ENCODE results near the gene ASTL. TPM values are rescaled to one million over a fixed set of nuclear protein-coding genes. Genes with fewer than 3 reads are reported as not detected.
A peak's percentile ranks its signal among the peaks of the same experiment; 100 is the strongest.

ASTL gene
- total and polyA plus RNA-seq, 2 experiments from 2014 or later: not detected

DNA sequence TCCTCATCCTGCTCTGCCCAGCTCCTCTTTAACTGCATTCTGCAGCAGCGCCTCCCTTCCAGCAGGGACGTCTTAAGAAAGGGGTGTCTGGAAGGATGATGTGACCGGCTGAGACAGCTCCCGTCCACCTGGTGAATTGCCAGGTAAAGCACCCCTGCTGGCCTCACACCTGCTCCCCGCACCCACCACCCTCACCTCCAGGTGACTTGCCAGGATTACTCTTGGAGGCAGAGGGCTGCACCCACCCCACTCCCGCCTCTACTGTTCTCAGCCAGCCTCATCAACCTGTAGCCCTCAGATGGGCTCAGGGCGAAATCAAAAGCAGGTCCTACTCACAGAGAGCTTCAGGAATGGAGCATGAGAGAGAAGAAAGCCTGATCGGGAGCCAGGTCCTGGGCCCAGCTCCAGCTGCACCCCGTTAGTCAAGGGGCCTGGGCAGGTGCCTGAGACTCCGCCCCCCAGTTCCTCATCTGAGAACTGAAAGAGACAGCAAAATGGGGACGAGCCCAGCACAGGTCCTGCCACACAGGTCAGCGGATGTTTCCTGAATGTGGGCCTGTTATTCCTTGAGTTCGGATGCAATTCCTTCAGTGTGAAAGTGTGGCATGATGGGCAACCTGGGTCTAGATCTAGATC is 27.6 kb downstream of the ASTL start:
- Histone ChIP-seq H2AFZ (no peak overlapping the region), H3K9me3 (ENCODE audit: low read depth) (no peaks in the 10 kb centered on the region), H3K36me3 (ENCODE audit: low read depth) (no peaks in the 10 kb centered on the region), H3K4me3 (no peak overlapping the region), H3F3A (ENCODE audit: insufficient read depth) (no peaks in the 10 kb centered on the region), H3K27ac (no peak overlapping the region), H3K9me2 (ENCODE audit: insufficient read depth) (no peaks in the 10 kb centered on the region), H3K79me2 (ENCODE audit: insufficient read depth) (no peaks in the 10 kb centered on the region), H3K9ac (no peak overlapping the region), H3K4me2 (ENCODE audit: unreplicated experiment) (no peak overlapping the region), H3K4me1 (ENCODE audit: insufficient read depth) (no peaks in the 10 kb centered on the region), H4K20me1 (ENCODE audit: insufficient read depth) (no peaks in the 10 kb centered on the region), H3K27me3 (replicated peaks; ENCODE audit: insufficient read depth) (peaks cover 14% of the 10 kb centered on the region)
- no peak for DNase-seq
- no peak for TF ChIP-seq EZH2 (IDR thresholded peaks at IDR 0.05; ENCODE audit: insufficient read depth, poor library complexity, severe bottlenecking)
- no peak for TF ChIP-seq EZH2phosphoT487 (IDR thresholded peaks at IDR 0.05; ENCODE audit: insufficient read depth, low read depth)
- WGBS, 2 experiments (ENCODE audit: low coverage in 1 of 2, low lambda C conversion rate in 2 of 2, missing lambda C conversion rate in 2 of 2): 42 to 49% methylated on average over 13 of the region's 13 CpGs
- in situ Hi-C loops (cut with MboI): no loop called here

GRCh38 chr2:96109931-96110511 is 28.3 kb downstream of the ASTL start:
- Histone ChIP-seq H3K27ac (no peak overlapping the region), H3F3A (ENCODE audit: insufficient read depth) (no peaks in the 10 kb centered on the region), H3K9me3 (ENCODE audit: low read depth) (no peaks in the 10 kb centered on the region), H3K36me3 (ENCODE audit: low read depth) (no peaks in the 10 kb centered on the region), H4K20me1 (ENCODE audit: insufficient read depth) (no peaks in the 10 kb centered on the region), H3K9me2 (ENCODE audit: insufficient read depth) (no peaks in the 10 kb centered on the region), H3K4me1 (ENCODE audit: insufficient read depth) (no peaks in the 10 kb centered on the region), H3K79me2 (ENCODE audit: insufficient read depth) (no peaks in the 10 kb centered on the region), H3K27me3 (replicated peaks; ENCODE audit: insufficient read depth) (peaks cover 14% of the 10 kb centered on the region), H3K9ac (no peak overlapping the region), H3K4me3 (no peak overlapping the region), H3K4me2 (ENCODE audit: unreplicated experiment) (no peak overlapping the region), H2AFZ (no peak overlapping the region)
- no peak for TF ChIP-seq EZH2 (IDR thresholded peaks at IDR 0.05; ENCODE audit: insufficient read depth, poor library complexity, severe bottlenecking)
- DNase-seq: no peak
- 79 to 88% methylated on average over 3 of the region's 3 CpGs for WGBS, 2 experiments (ENCODE audit: low coverage in 1 of 2, low lambda C conversion rate in 2 of 2, missing lambda C conversion rate in 2 of 2)
- in situ Hi-C loops (cut with MboI): no loop called here

- no peak overlapping the region for H2AFZ ChIP-seq
- no peak overlapping the region for H3K4me2 ChIP-seq (ENCODE audit: unreplicated experiment)
- TF ChIP-seq EZH2 (IDR thresholded peaks at IDR 0.05; ENCODE audit: insufficient read depth, poor library complexity, severe bottlenecking) (no peak), EZH2phosphoT487 (IDR thresholded peaks at IDR 0.05; ENCODE audit: insufficient read depth, low read depth) (no peak)
- in situ Hi-C loops (cut with MboI): no loop called here
- H3K36me3 ChIP-seq (ENCODE audit: low read depth): no peaks in the 10 kb centered on the region
- no peaks in the 10 kb centered on the region for H3K4me1 ChIP-seq (ENCODE audit: insufficient read depth)
- DNase-seq: no peak
- no peaks in the 10 kb centered on the region for H3K9me2 ChIP-seq (ENCODE audit: insufficient read depth)
- no peak overlapping the region for H3K4me3 ChIP-seq
- 21 to 27% methylated on average over 3 of the region's 3 CpGs for WGBS, 2 experiments (ENCODE audit: low coverage in 1 of 2, low lambda C conversion rate in 2 of 2, missing lambda C conversion rate in 2 of 2)
- no peak overlapping the region for H3K9ac ChIP-seq
- H3K79me2 ChIP-seq (ENCODE audit: insufficient read depth): no peaks in the 10 kb centered on the region
- no peaks in the 10 kb centered on the region for H3F3A ChIP-seq (ENCODE audit: insufficient read depth)
- no peaks in the 10 kb centered on the region for H4K20me1 ChIP-seq (ENCODE audit: insufficient read depth)
- H3K27ac ChIP-seq: no peak overlapping the region
- H3K9me3 ChIP-seq (ENCODE audit: low read depth): no peaks in the 10 kb centered on the region
- peaks cover 14% of the 10 kb centered on the region for H3K27me3 ChIP-seq (replicated peaks; ENCODE audit: insufficient read depth)
Observed at GRCh38 chr2:96109361-96109680, 29.0 kb downstream of the ASTL start.

DNA sequence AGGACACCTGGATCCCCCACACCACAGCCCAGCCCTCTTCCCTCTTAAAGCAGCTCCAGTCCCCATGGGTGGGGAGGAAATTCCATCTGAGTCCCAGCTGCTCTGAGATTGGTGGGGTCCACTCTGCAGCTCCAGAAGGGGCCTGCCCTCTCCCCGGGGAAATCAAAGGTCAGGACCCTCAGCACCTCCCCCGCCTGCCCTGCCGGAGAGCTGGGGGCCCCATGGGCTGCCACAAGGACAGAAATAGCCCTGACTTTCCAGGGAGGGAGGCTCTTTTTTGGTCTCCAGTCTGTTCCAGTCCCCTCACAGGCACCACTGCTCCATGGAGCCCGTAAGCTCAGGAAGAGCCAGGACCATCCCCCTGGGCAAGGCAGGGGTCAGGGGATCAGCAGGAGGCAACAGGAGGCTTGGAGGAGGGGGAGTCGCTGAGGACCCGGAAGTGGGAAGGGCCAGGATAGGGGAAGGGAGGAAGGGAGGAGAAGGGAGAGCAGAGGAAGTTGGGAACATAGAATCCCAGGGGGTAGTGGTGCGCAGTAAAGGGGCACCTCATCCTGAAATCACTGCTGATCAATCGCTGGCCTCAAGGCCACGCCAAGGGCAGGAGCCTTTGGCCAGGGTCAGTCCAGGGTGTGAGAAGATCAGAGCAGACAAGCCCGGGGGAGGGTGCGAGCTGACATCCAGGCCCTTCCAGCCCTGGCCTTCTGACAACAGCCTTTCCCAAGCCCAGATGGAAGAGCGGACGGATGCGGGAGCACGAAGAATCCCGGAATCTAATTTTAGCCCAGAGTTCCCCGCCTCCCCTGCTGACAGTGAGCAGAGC is 29.6 kb downstream of the ASTL start:
- no peaks in the 10 kb centered on the region for H3K9me2 ChIP-seq (ENCODE audit: insufficient read depth)
- no peaks in the 10 kb centered on the region for H3F3A ChIP-seq (ENCODE audit: insufficient read depth)
- 0 out of 2 replicates have a peak overlapping the region, but pooled peaks have one; percentile 16 for H2AFZ ChIP-seq
- H3K9ac ChIP-seq: no peak overlapping the region
- H3K79me2 ChIP-seq (ENCODE audit: insufficient read depth): no peaks in the 10 kb centered on the region
- TF ChIP-seq EZH2phosphoT487 (IDR thresholded peaks at IDR 0.05; ENCODE audit: insufficient read depth, low read depth): no peak
- no peak for TF ChIP-seq EZH2 (IDR thresholded peaks at IDR 0.05; ENCODE audit: insufficient read depth, poor library complexity, severe bottlenecking)
- H3K4me2 ChIP-seq (ENCODE audit: unreplicated experiment): no peak overlapping the region
- DNase-seq: no peak
- no peak overlapping the region for H3K4me3 ChIP-seq
- in situ Hi-C loops (cut with MboI): no loop called here
- no peaks in the 10 kb centered on the region for H3K4me1 ChIP-seq (ENCODE audit: insufficient read depth)
- H3K27ac ChIP-seq: no peak overlapping the region
- H3K36me3 ChIP-seq (ENCODE audit: low read depth): no peaks in the 10 kb centered on the region
- H3K27me3 ChIP-seq (replicated peaks; ENCODE audit: insufficient read depth): peaks cover 12% of the 10 kb centered on the region
- no peaks in the 10 kb centered on the region for H4K20me1 ChIP-seq (ENCODE audit: insufficient read depth)
- WGBS, 2 experiments (ENCODE audit: low coverage in 1 of 2, low lambda C conversion rate in 2 of 2, missing lambda C conversion rate in 2 of 2): 10 to 14% methylated on average over 15 to 17 of the region's 17 CpGs
- no peaks in the 10 kb centered on the region for H3K9me3 ChIP-seq (ENCODE audit: low read depth)

All from GM23248 (cell line).